SIG-M5 (cell line): ENCODE data around the gene LPO.

Experiments used
- DNase-seq: peaks from one replicate; lab custom pipeline; 2025; lab: John Stamatoyannopoulos, UW

The LPO gene

GRCh38 chr17:58238147-58238634 is at the start of gene LPO:
Gene LPO (plus strand): TSS chr17:58238584. CDS start chr17:58242980, 4,396 bp downstream.
- no peak for DNase-seq

GRCh38 chr17:58189436-58190146 is 48.8 kb upstream of the LPO start:
- no peak for DNase-seq

DNA sequence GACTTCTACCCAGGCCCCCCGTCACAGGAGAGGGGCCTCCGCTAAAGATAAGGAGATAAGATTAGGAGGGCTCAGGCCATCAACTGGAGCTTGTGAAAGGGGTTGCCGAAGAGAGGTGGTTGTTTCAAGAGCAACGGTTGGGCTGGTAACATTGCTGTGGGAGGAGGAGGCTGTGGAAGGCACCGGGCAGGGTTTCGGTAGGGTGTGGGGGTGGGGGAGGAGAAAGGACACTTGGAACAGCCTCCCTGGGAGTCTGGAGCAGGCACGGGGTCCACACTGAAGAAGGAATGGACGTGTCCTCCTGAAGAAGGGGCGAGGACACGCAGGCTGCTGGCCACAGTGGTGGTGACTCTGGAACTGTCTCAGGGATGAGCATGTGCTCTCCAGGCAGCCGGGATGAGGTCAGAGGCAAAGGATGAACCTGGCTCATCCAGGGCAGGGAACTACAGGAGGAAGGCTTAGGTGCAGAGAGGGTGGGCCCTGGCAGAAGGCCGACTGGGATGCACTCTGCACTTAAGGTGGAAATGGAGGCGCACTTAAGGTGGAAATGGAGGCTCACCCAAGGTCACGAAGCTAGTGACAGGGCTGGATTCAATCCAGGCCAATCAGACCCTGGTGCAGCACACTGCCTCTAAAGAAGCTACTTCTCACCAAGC is 47.0 kb upstream of the LPO start:
- DNase-seq: no peak

GRCh38 chr17:58192612-58193011 is 45.8 kb upstream of the LPO start, which contains the start of gene EPX:
Gene EPX (plus strand): TSS chr17:58192726. CDS start chr17:58192847, 121 bp downstream.
- no peak for DNase-seq

- DNase-seq: no peak
Measured at GRCh38 chr17:58193641-58194255, 44.6 kb upstream of the LPO start.

DNA sequence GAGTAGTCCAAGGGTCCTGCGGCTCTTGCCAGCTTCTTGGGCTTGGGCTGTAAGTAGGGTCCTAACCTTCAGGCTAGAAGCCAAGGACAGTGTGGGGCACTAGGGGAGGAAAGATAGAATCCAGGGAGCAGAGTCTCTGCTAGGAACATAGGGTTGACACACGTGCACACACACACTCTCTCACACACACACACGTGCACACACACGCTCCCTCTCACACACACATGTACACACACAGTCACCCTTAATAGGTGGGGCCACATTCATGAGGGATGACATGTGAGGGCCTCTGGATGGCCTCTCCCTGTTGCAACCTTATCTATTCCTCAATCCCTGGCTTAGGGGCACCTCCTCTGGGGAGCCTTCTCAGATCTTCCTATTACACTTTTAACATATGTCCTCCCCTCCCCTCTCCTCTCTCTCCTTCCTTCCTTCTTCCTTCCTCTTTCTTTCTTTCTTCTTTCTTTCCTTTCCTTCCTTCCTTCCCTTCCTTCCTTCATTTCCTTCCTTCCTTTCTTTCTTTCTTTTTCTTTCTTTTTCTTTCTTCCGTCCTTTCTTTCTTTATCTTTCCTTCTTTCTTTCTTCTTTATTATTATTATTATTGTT is 42.8 kb upstream of the LPO start:
- DNase-seq: no peak

GRCh38 chr17:58196610-58197009 is 41.8 kb upstream of the LPO start:
- no peak for DNase-seq

GRCh38 chr17:58200024-58200633 is 38.3 kb upstream of the LPO start:
- no peak for DNase-seq

GRCh38 chr17:58202859-58203258 is 35.5 kb upstream of the LPO start:
- no peak for DNase-seq

DNA sequence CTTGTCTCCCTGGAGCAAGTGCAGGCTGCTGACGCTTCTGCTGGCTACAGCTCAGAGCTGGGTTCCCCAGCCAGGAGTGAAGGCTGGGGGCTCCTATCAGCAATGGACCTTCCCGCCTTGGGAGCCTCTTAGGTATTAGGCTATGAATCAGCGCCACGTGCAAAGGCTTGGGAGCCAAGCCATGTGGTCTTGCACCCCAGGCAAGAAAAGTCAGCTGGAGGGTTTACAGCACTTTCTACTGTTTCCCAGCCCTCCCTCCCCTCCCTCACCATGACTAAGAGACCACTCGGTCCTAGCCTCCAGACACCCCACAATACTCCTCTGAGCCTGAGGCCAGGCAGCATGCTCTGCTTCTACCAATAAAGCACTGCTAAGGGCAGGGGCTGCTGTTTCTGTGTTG is 33.6 kb upstream of the LPO start:
- no peak for DNase-seq

GRCh38 chr17:58205936-58206335 is 32.4 kb upstream of the LPO start:
- DNase-seq: no peak

DNA sequence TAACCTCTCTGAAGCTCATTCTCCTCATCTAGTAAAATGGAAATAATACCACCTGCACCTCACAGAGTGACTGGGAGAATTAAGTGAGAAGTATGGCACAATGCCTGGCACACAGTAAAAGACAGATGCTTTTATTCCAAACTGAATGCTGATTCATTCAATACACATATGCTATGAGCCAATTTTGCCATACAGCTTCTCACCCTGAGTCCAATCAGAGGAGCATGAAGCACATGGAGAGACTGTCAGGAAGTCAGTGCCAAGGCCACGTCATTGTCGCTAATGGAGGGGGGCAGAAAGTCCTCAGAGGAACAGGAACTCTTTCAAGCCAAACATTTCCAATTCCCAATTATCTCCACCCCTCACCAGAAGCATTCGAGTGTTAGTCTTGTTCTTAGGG is 30.9 kb upstream of the LPO start:
- DNase-seq: no peak

GRCh38 chr17:58208344-58208743 is 30.0 kb upstream of the LPO start:
- DNase-seq: no peak

GRCh38 chr17:58210922-58211321 is 27.5 kb upstream of the LPO start:
- DNase-seq: no peak

DNA sequence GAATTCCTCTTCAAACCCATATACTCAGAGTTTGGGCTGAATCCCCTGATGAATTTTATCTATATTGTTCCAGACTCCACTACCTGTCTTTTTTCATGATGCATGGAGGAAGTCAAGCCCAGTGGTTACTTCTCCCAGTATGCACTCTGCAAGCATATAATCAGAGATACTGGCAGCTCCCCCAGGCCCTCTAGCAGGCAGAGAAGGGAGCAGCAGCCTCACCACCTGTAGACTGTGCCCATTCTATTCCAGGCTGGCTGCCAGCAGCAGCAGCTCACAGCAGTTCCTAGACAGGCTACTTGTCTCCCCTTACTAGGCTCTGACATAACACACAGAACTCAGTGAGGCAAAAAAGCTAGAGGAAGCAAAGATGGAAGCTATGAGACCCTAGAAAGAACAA is 22.7 kb upstream of the LPO start:
- DNase-seq: no peak

GRCh38 chr17:58217766-58218165 is 20.6 kb upstream of the LPO start:
- no peak for DNase-seq

DNA sequence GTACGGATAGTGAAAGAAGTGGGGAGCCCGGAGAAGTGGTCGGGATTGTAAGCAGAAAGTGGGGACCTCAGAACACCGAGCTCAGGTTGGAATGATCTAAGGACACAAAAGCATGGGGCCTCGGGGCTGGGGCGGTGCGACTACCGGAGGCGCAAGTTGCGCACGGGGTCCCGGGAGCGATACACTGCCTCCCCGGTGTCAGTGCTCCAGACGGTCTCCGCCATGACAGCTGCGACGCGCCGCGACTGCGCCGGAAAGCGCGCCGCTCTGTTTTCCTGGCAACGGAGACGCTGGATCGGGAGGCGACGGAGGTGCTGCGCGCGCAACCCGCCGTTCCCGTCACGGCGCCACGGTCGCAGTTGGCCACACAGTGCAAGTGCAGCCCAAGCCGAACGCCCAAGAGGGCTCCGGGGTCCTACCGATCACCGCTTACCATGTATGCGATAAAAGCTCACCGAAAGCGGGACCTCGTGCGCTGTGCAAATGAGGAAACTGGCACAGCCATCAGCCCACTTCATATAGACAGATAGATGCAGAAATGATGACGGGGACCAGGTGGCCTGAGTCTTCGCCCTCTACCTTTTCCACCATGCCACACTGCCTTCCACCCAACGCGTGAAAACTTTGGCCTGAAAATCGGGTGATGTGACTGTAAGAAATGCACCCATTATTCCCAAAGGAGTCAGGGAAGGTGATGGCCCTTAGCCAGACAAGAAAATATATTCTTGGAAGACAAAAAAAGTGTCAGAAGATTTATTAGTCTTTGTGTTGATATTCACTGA is 19.2 kb upstream of the LPO start, which contains the start of gene MKS1:
Gene MKS1 (minus strand): TSS at position 249 of the 782 bp plus-strand sequence. CDS start 25 bp downstream, at position 224.
- peak; percentile 71 for DNase-seq

DNA sequence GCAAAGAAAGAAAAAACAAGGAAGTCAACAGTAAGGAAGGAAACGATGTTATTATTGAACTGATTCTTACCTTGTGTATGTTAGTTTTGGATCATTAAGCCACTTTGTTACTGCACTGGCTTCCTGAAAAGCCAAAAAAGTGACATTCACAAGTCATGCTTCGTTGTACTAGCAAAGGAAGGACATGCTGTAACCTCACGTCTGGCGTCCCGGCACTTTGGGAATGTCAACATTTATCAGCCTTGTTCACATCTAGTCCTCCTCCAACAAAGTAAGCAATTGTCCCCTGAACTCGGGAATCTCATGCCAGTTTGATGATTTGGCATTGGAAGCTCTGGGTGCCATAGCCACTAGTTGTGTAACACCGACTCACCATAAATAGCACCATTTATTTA is 18.6 kb upstream of the LPO start:
- no peak for DNase-seq

GRCh38 chr17:58224315-58224714 is 14.1 kb upstream of the LPO start:
- no peak for DNase-seq

DNA sequence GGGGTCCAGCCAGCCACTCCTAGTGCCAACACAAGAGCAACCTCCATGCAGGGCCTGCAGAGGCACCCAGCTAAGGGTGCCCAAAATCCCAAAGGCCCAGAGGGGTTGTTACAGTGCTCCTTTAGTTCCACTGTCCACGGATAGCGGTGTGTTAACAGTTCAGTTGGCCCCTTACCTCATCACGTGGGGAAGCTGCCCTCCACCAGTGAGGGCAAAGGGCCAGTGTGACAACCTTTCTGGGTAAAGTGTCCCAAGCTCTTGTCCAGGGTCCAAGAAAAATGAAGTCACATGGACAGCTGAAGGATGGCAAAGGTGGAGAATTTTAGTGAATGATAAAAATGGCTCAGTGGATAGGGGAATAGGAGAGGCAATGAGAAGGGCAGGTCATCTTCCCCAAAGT is 10.7 kb upstream of the LPO start:
- DNase-seq: no peak

GRCh38 chr17:58228679-58229078 is 9.7 kb upstream of the LPO start:
- no peak for DNase-seq
